Upper lobe of right lung (tissue), 1 donor: ENCODE data around the gene TF. TPM values are rescaled to one million over a fixed set of nuclear protein-coding genes. Genes with fewer than 3 reads are reported as not detected.

Source experiments
- ATAC-seq: fragments of 200-7000 bp; cut with Tn5 transposase; one replicate; pipeline ENCODE4 v1.9.1; 2020; ENCODE audit warnings: mild to moderate bottlenecking, moderate library complexity
- DNase-seq: peaks from one replicate; pipeline ENCODE4 v3.0.0-alpha.2; 2020
- H3K27ac ChIP-seq: fragments of 200-600 bp; one replicate; pipeline ENCODE4 v1.8.0; 2022
- H3K27me3 ChIP-seq: fragments of 200-600 bp; one replicate; pipeline ENCODE4 v1.8.0; 2022; ENCODE audit warnings: mild to moderate bottlenecking
- H3K36me3 ChIP-seq: fragments of 200-600 bp; one replicate; pipeline ENCODE4 v1.8.0; 2022
- H3K4me1 ChIP-seq: fragments of 200-600 bp; one replicate; pipeline ENCODE4 v1.8.0; 2022
- H3K4me3 ChIP-seq: fragments of 200-600 bp; one replicate; pipeline ENCODE4 v1.8.0; 2022; ENCODE audit warnings: mild to moderate bottlenecking
- H3K9me3 ChIP-seq: fragments of 200-600 bp; one replicate; pipeline ENCODE4 v1.8.0; 2022
- intact Hi-C: fragments of 100-400 bp; cut with DNase I; formaldehyde crosslinking; loops from one replicate; pipeline ENCODE4 v1.11.0; 2022
- total RNA-seq: library from RNA; stranded (reverse); fragmentation: NEBNext Ultra II Directional; extraction: Animal tissue kit (Norgen Biotek cat#: 25700); gene quantifications from one replicate; pipeline ENCODE4 v1.2.1, GENCODE V29; 2021
- TF ChIP-seq, protein P1 (sequence below): fragments of 200-600 bp; IDR thresholded peaks from one replicate; pipeline ENCODE4 v1.8.0; 2022; ENCODE audit warnings: antibody characterized with exemption
- donor health status: DM: no; HTN: yes; CAD: no; lungs with severe emphysema.

TF gene
- total RNA-seq, 1 donor from 2014 or later = 1.3 TPM

DNA sequence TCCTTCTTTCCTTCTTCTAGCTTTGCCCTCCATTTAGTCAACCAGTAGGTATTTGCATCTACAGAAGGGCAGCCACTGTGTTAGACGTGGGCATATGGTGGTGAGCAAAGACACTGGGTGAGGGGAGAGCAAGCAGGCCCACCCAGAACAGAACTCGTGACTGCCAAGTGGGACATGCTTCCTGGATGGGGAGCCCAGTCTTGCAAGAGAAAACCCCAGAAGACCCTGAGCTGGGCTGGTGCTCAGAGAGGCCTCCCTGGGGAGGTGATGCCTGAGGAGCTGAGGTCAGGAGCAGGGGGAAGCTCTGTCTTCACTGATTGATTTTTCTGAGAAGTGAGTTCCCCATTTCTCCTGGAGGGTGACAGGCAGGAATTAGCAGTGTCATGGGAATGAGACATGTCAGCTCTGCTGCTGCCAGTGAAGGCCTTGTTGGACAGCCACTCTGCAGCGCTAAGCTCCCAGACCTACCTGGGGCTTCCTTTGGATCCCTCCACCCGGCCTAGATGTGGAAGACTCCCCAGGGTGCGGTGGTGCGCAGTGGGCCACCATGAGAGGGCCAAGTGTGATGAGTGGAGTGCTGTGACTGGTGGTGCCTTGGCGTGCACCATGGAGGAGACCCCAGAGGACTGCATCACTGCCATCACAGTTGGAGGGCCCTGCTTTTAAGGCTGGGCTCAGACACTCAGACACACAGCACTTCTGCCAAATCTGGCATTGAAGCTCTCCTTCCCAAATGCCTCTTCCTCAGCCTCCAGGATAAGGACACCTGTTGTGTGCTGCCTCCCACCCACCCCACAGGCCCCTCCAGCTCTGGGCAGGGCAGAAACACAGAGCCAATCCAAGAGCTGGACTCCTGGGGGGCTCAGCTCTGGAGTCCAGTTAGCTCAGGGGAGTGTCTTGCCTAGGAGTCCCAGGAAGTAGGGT is 44.5 kb upstream of the TF start:
- TF ChIP-seq, protein P1, sequence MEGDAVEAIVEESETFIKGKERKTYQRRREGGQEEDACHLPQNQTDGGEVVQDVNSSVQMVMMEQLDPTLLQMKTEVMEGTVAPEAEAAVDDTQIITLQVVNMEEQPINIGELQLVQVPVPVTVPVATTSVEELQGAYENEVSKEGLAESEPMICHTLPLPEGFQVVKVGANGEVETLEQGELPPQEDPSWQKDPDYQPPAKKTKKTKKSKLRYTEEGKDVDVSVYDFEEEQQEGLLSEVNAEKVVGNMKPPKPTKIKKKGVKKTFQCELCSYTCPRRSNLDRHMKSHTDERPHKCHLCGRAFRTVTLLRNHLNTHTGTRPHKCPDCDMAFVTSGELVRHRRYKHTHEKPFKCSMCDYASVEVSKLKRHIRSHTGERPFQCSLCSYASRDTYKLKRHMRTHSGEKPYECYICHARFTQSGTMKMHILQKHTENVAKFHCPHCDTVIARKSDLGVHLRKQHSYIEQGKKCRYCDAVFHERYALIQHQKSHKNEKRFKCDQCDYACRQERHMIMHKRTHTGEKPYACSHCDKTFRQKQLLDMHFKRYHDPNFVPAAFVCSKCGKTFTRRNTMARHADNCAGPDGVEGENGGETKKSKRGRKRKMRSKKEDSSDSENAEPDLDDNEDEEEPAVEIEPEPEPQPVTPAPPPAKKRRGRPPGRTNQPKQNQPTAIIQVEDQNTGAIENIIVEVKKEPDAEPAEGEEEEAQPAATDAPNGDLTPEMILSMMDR = no peak
- Histone ChIP-seq H3K9me3 (no peaks in the 10 kb centered on the region), H3K36me3 (no peaks in the 10 kb centered on the region), H3K27me3 (no peaks in the 10 kb centered on the region), H3K4me3 (no peak overlapping the region), H3K4me1 (no peaks in the 10 kb centered on the region), H3K27ac (no peak overlapping the region)
- DNase-seq (no peak), ATAC-seq (no peak)
- intact Hi-C loops = no loop called here

DNA sequence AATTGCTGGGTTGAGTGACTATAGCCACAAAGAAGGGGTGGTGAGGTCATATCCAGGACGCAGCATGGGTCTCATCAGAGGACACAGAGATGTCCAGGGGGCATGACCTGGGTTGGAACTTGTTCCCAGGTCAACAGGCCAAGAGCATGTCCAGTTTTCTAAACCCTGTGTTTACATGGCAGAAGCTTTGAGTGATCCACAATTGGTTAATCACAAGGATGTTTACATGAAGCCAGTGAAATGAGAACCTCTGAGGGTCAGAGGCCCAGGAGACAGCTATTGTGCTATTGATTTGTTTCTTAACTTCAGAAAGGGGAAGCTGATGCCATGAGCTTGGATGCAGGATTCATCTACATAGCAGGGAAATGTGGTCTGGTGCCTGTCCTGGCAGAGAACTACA is 42.3 kb upstream of the TF start:
- intact Hi-C loops = no loop called here
- H3K9me3 ChIP-seq = no peaks in the 10 kb centered on the region
- no peak overlapping the region for H3K4me3 ChIP-seq
- no peak overlapping the region for H3K27ac ChIP-seq
- no peak for DNase-seq
- no peaks in the 10 kb centered on the region for H3K36me3 ChIP-seq
- no peaks in the 10 kb centered on the region for H3K4me1 ChIP-seq
- no peaks in the 10 kb centered on the region for H3K27me3 ChIP-seq
- TF ChIP-seq, protein P1 = no peak
- no peak for ATAC-seq

DNA sequence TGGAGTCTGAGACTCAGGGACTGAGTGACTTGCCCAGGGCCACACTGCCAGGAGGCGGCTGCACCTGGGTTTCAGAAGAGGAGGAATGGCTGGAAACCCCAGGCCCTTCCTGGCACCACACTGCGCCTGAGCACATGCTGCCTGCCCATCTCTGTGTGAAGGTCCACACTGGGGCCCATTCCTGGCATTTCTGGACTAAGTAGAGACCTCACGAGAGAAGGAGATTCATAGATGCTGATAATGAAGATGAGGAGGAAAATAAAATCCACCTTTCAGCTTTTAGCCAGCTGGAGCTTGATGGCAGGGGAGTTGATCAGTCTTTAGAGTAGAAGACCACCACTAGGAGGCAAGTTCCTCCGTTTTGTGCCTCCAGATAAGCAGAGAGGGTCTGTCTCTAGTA is 40.2 kb upstream of the TF start:
- Histone ChIP-seq H3K4me1 (no peaks in the 10 kb centered on the region), H3K27ac (no peak overlapping the region), H3K4me3 (no peak overlapping the region), H3K36me3 (no peaks in the 10 kb centered on the region), H3K27me3 (no peaks in the 10 kb centered on the region), H3K9me3 (no peaks in the 10 kb centered on the region)
- TF ChIP-seq, protein P1 = no peak
- no peak for ATAC-seq
- DNase-seq = no peak
- intact Hi-C loops = no loop called here

DNA sequence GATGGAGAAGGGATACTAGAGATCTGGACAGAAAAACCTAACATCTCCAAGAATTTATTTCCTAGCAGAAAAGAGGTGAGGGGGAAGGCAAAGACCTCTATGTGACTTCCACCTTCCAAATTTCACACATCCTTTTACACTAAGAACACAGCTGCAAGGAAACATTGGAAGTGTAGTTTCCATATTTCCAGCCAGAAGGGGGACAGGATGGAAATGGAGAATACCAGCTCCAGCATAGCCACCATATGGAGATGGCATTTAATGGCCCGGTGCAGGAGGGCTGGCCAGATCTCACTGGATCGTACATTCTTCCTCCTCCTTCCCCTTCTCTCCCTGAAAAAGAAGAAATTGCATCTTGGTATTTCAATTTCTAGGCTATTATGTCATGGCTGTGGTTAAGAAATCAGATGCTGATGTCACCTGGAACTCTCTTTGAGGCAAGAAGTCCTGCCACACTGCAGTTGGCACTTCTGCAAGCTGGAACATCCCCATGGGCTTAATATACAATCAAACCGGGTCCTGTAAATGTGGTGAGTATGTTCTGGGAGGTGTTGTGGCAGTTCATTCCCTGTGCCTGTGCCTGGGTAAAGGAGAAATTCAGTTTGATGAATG is 36.9 kb upstream of the TF start:
- Histone ChIP-seq H3K27ac (no peak overlapping the region), H3K36me3 (no peaks in the 10 kb centered on the region), H3K4me3 (no peak overlapping the region), H3K27me3 (no peaks in the 10 kb centered on the region), H3K4me1 (no peaks in the 10 kb centered on the region), H3K9me3 (no peaks in the 10 kb centered on the region)
- DNase-seq = no peak
- TF ChIP-seq, protein P1 = no peak
- ATAC-seq = no peak
- intact Hi-C loops = no loop called here

DNA sequence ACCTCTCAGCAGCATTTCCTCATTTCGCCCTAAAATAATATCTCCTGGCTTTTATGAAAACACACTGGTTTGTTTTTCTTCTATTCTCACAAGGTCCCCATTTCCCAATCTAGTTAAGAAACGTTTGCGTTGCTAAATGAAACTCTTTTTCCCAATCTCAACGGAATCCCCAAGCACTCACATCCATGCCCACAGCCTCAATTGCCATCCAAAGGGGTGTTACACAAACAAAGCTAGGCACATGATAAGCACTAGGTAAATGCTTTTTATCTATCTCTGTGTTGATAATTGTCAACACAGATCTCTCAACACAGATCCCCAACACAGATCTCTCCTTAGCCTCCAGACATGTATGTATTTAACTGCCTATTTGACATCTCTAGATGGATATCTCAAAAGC is 35.2 kb upstream of the TF start:
- ATAC-seq (no peak), DNase-seq (no peak)
- H3K4me3 ChIP-seq = no peak overlapping the region
- no peaks in the 10 kb centered on the region for H3K4me1 ChIP-seq
- TF ChIP-seq, protein P1 = no peak
- intact Hi-C loops = no loop called here
- H3K9me3 ChIP-seq = no peaks in the 10 kb centered on the region
- no peaks in the 10 kb centered on the region for H3K36me3 ChIP-seq
- H3K27me3 ChIP-seq = no peaks in the 10 kb centered on the region
- no peak overlapping the region for H3K27ac ChIP-seq
